HepG2 (cell line): ENCODE measurements around the gene GLYATL1B. TPM values are rescaled to one million over a fixed set of nuclear protein-coding genes. Genes with fewer than 3 reads are reported as not detected.

Source experiments
- ATAC-seq: fragments of 200-7000 bp; cut with Tn5 transposase; 3 replicates; pipeline ENCODE4 v1.9.1; 2020; ENCODE audit warnings: mild to moderate bottlenecking, moderate library complexity
- BruUV-seq: library from RNA; stranded (reverse); fragments of 400-500 nt; replicated peaks from 2 replicates; lab custom pipeline; 2021; lab: Mats Ljungman, UMichigan
- CTCF ChIA-PET: fragments of 300-600 bp; formaldehyde crosslinking; extraction: SDS; loops from one replicate; lab custom pipeline; 2021; ENCODE audit warnings: low total read pairs, inconsistent platforms, low intra/inter-chr PET ratio; lab: Yijun Ruan, JAX
- POLR2A ChIA-PET: fragments of 350-600 bp; sonication (Branson Sonifier 250); formaldehyde crosslinking; loops from one replicate; lab custom pipeline; 2020; ENCODE audit warnings: antibody characterized with exemption, inconsistent platforms; lab: Yijun Ruan, JAX
- DNase-seq: peaks from one replicate; pipeline ENCODE4 v3.0.0-alpha.2; 2015; ENCODE audit warnings: low spot score
- FAIRE-seq: peaks from 3 replicates; lab custom pipeline; 2011; peaks lifted over from hg19 to GRCh38; lab: Jason Lieb, UNC
- H2AFZ ChIP-seq: one replicate; pipeline ENCODE4 v1.6.1; 2011; ENCODE audit warnings: low read length, inconsistent platforms
- H3K27ac ChIP-seq: fragments of 300-600 bp; 3 replicates; pipeline ENCODE4 v1.8.0; 2011; ENCODE audit warnings: mixed run types, mild to moderate bottlenecking, mixed read lengths, low read length, inconsistent platforms; ENCODE audit not compliant: insufficient read depth; ENCODE audit errors: extremely low read length
- H3K27me3 ChIP-seq, 2 experiments: fragments of 200-600 bp in 1 of 2; 2 replicates in 1 of 2; 3 replicates in 1 of 2; pipeline versions ENCODE4 v1.6.0 to v1.8.0; 2011; ENCODE audit warnings: low read length in 2 of 2, mild to moderate bottlenecking in 2 of 2, moderate library complexity in 2 of 2, inconsistent platforms in 1 of 2; ENCODE audit not compliant: insufficient read depth in 2 of 2, control insufficient read depth in 1 of 2
- H3K36me3 ChIP-seq, 2 experiments: fragments of 200-600 bp in 1 of 2; replicated peaks in 1 of 2; 2 replicates in 1 of 2; 3 replicates in 1 of 2; pipeline versions ENCODE4 v1.5.1 to v1.8.0; 2011; ENCODE audit warnings: low read length in 2 of 2, inconsistent platforms in 1 of 2; ENCODE audit not compliant: insufficient read depth in 2 of 2, control insufficient read depth in 1 of 2
- H3K4me1 ChIP-seq: 2 replicates; pipeline ENCODE4 v1.5.1; 2012; ENCODE audit warnings: low read length, inconsistent platforms; ENCODE audit not compliant: insufficient read depth
- H3K4me2 ChIP-seq: 2 replicates; pipeline ENCODE4 v1.6.0; 2011; ENCODE audit warnings: low read depth, low read length, inconsistent platforms
- H3K4me3 ChIP-seq, 3 experiments: fragments of 200-600 bp in 1 of 3; sonication (generic), shearing (Covaris generic) in 1 of 3; replicated peaks in 1 of 3; 2 replicates each; pipeline ENCODE4 v1.5.1; 2011 to 2016; ENCODE audit warnings: low read length in 3 of 3, inconsistent platforms in 2 of 3, low read depth in 2 of 3, mild to moderate bottlenecking in 2 of 3, control low read depth in 1 of 3, mixed read lengths in 1 of 3; ENCODE audit not compliant: insufficient read depth in 1 of 3
- H3K79me2 ChIP-seq: one replicate; pipeline ENCODE4 v1.6.1; 2011; ENCODE audit warnings: low read length, inconsistent platforms; ENCODE audit not compliant: insufficient read depth
- H3K9ac ChIP-seq: 2 replicates; pipeline ENCODE4 v1.6.0; 2011; ENCODE audit warnings: mild to moderate bottlenecking, low read depth, low read length, inconsistent platforms; ENCODE audit not compliant: insufficient read depth
- H3K9me3 ChIP-seq: 2 replicates; pipeline ENCODE4 v1.5.1; 2012; ENCODE audit warnings: mild to moderate bottlenecking, low read length
- H4K20me1 ChIP-seq: 2 replicates; pipeline ENCODE4 v1.6.0; 2011; ENCODE audit warnings: inconsistent platforms, mild to moderate bottlenecking, low read length, moderate library complexity; ENCODE audit not compliant: insufficient read depth
- KLF6 ChIP-seq: IDR thresholded peaks from 2 replicates; pipeline ENCODE4 v1.8.0; 2016; ENCODE audit warnings: missing biosample characterization, missing genetic modification reagents
- ZHX2 ChIP-seq, 2 experiments: sonication (generic) in 1 of 2; formaldehyde crosslinking in 1 of 2; IDR thresholded peaks; 2 replicates each; pipeline versions ENCODE4 v1.6.1 to v1.9.0; 2014 to 2022; ENCODE audit warnings: antibody characterized with exemption in 1 of 2, borderline replicate concordance in 1 of 2, inconsistent platforms in 1 of 2, low read depth in 1 of 2, missing genetic modification reagents in 1 of 2
- ZNF124 ChIP-seq: sonication (generic); formaldehyde crosslinking; IDR thresholded peaks from 2 replicates; pipeline ENCODE4 v1.4.0; 2020; ENCODE audit warnings: missing genetic modification reagents
- ZNF292 ChIP-seq: sonication (generic); formaldehyde crosslinking; IDR thresholded peaks from 2 replicates; pipeline ENCODE4 v1.8.1; 2022; ENCODE audit warnings: mild to moderate bottlenecking, low read depth, missing genetic modification reagents, borderline replicate concordance
- ZNF34 ChIP-seq: sonication (generic); formaldehyde crosslinking; IDR thresholded peaks from 2 replicates; pipeline ENCODE4 v1.4.0; 2020; ENCODE audit warnings: mild to moderate bottlenecking, missing genetic modification reagents, borderline replicate concordance
- ZNF850 ChIP-seq: sonication (generic); formaldehyde crosslinking; conservative IDR thresholded peaks from 2 replicates; pipeline ENCODE4 v1.9.0; 2021; ENCODE audit warnings: mild to moderate bottlenecking, missing genetic modification reagents
- whole genome bisulfite sequencing: methylation state at CpG from one replicate; pipeline ENCODE4 v1.1.6; 2017; ENCODE audit warnings: low lambda C conversion rate; 5-methylcytosine and 5-hydroxymethylcytosine counted together
- in situ Hi-C: cut with HindIII; loops from 2 replicates; pipeline ENCODE4 v1.10.0; 2017; ENCODE audit warnings: low pct_unique_long_range_greater_than_20kb; ENCODE audit not compliant: extremely low pct_ligation_motif_present
- intact Hi-C: fragments of 100-400 bp; cut with micrococcal nuclease; formaldehyde crosslinking; loops from one replicate; pipeline ENCODE4 v1.10.0; 2022; ENCODE audit not compliant: unreplicated experiment
- polyA plus RNA-seq, 8 experiments: library from polyadenylated mRNA; depleted of rRNA in 3 of 8; stranded (reverse) in 7 of 8; unstranded in 1 of 8; fragments of >200 nt; fragmentation: Illumina TruSeq in 4 of 8; extraction: Trizol in 4 of 8; gene quantifications; 2 replicates each; pipeline versions ENCODE4 v1.2.1 to v1.2.3, GENCODE V29; 2011 to 2016; ENCODE audit warnings: low read depth in 4 of 8, missing spikeins in 1 of 8, mixed read lengths in 1 of 8; ENCODE audit not compliant: insufficient read depth in 1 of 8
- total RNA-seq, 5 experiments: library from RNA; depleted of rRNA; stranded (reverse); fragments of >200 nt; fragmentation: Illumina TruSeq; extraction: Trizol; gene quantifications; 2 replicates each; pipeline ENCODE4 v1.2.3, GENCODE V29; 2016; ENCODE audit warnings: low read depth in 1 of 5
- TF ChIP-seq, protein P1 (sequence below): sonication (generic); formaldehyde crosslinking; IDR thresholded peaks from 2 replicates; pipeline ENCODE4 v1.5.1; 2020; ENCODE audit warnings: mild to moderate bottlenecking, missing genetic modification reagents
- TF ChIP-seq, protein P2 (sequence below): sonication (generic); formaldehyde crosslinking; IDR thresholded peaks from 2 replicates; pipeline ENCODE4 v1.5.0; 2020; ENCODE audit warnings: missing genetic modification reagents

The GLYATL1B gene
- total and polyA plus RNA-seq, 2 of the 13 experiments (the other 11 are each of a cell fraction or from before 2014, with no cell fraction given), result not detected

DNA sequence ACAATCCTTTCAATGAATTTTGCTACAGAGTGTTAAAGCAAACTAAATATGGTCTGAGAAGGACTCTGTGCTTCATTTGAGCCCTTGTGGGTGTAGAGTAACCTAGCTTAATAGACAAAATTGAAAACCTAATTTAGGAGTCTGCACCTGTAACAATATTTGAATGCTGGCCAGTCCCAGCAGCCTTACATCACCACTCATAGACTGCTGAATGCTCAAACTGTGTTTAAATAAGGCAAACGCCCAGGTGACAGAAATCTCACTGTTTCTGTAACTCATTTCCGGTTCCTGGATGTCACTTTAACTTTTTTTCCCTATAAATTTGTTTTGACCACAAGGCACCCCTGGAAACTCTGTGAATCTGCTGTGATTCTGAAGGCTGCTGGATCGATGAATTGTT is 45.5 kb upstream of the GLYATL1B start:
- H3K9ac ChIP-seq, result no peak overlapping the region
- ChIA-PET CTCF (interaction anchor here (0.6 kb wide), 1 partner anchor 13 kb away, joined by 3 read pairs; no protein-coding TSS in a partner anchor), POLR2A (no interaction called here)
- in situ Hi-C loops, result no loop called here
- H3K27ac ChIP-seq, result no peak overlapping the region
- H2AFZ ChIP-seq, result no peak overlapping the region
- no peak overlapping the region for H3K4me3 ChIP-seq
- DNase-seq, result no peak
- TF ChIP-seq ZNF124 (CRISPR knock-in tag) (no peak), ZNF850 (CRISPR knock-in tag) (no peak), ZHX2 (IDR thresholded peaks at IDR 0.05; ENCODE audit: low read depth) (no peak), ZHX2 (CRISPR knock-in tag; IDR thresholded peaks at IDR 0.05; ENCODE audit: borderline replicate concordance) (no peak), KLF6 (CRISPR knock-in tag) (no peak), ZNF34 (CRISPR knock-in tag) (no peak), ZNF292 (no peak)
- TF ChIP-seq, protein P1, sequence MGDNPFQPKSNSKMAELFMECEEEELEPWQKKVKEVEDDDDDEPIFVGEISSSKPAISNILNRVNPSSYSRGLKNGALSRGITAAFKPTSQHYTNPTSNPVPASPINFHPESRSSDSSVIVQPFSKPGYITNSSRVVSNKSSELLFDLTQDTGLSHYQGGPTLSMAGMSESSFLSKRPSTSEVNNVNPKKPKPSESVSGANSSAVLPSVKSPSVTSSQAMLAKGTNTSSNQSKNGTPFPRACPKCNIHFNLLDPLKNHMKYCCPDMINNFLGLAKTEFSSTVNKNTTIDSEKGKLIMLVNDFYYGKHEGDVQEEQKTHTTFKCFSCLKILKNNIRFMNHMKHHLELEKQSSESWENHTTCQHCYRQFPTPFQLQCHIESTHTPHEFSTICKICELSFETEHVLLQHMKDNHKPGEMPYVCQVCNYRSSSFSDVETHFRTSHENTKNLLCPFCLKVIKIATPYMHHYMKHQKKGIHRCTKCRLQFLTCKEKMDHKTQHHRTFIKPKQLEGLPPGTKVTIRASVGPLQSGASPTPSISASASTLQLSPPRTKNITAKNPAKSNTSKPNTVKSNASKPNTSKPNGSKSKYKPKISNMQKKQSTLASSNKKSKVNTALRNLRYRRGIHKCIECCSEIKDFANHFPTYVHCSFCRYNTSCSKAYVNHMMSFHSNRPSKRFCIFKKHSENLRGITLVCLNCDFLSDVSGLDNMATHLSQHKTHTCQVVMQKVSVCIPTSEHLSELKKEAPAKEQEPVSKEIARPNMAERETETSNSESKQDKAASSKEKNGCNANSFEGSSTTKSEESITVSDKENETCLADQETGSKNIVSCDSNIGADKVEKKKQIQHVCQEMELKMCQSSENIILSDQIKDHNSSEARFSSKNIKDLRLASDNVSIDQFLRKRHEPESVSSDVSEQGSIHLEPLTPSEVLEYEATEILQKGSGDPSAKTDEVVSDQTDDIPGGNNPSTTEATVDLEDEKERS, result no peak
- TF ChIP-seq, protein P2, sequence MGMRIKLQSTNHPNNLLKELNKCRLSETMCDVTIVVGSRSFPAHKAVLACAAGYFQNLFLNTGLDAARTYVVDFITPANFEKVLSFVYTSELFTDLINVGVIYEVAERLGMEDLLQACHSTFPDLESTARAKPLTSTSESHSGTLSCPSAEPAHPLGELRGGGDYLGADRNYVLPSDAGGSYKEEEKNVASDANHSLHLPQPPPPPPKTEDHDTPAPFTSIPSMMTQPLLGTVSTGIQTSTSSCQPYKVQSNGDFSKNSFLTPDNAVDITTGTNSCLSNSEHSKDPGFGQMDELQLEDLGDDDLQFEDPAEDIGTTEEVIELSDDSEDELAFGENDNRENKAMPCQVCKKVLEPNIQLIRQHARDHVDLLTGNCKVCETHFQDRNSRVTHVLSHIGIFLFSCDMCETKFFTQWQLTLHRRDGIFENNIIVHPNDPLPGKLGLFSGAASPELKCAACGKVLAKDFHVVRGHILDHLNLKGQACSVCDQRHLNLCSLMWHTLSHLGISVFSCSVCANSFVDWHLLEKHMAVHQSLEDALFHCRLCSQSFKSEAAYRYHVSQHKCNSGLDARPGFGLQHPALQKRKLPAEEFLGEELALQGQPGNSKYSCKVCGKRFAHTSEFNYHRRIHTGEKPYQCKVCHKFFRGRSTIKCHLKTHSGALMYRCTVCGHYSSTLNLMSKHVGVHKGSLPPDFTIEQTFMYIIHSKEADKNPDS (CRISPR knock-in tag), result no peak
- TF ChIP-seq, all 625 proteins: peak for 0
- intact Hi-C loops, result no loop called here
- Histone ChIP-seq H3K79me2 (no peaks in the 10 kb centered on the region), H3K9me3 (no peaks in the 10 kb centered on the region), H3K36me3 (no peaks in the 10 kb centered on the region), H3K27me3 (no peaks in the 10 kb centered on the region), H3K4me1 (no peaks in the 10 kb centered on the region), H3K4me2 (no peak overlapping the region), H4K20me1 (no peaks in the 10 kb centered on the region)
- no peak for ATAC-seq
- WGBS, result 7% methylated on average over 3 of the region's 3 CpGs
- no peak for FAIRE-seq
- no TSS peak for BruUV-seq
